Fibroblast of lung (primary cell): ENCODE measurements around the gene RPS14. TPM values are rescaled to one million over a fixed set of nuclear protein-coding genes. Genes with fewer than 3 reads are reported as not detected.

ENCODE experiments used
- DNase-seq, 2 donors: peaks; one replicate each; pipeline versions ENCODE4 v3.0.0 to v3.0.0-alpha.2; 2010; ENCODE audit warnings: low read depth in 2 of 2
- H2AFZ ChIP-seq: 2 replicates; pipeline ENCODE4 v1.5.1; 2012; ENCODE audit warnings: low read length, control low read depth, inconsistent platforms
- H3K27ac ChIP-seq: 2 replicates; pipeline ENCODE4 v1.5.1; 2011; ENCODE audit warnings: low read length, control low read depth; ENCODE audit not compliant: insufficient read depth
- H3K27me3 ChIP-seq: 2 replicates; pipeline ENCODE4 v1.5.1; 2011; ENCODE audit warnings: mild to moderate bottlenecking, low read length; ENCODE audit not compliant: control insufficient read depth, insufficient read depth
- H3K36me3 ChIP-seq: 2 replicates; pipeline ENCODE4 v1.5.1; 2011; ENCODE audit warnings: low read length; ENCODE audit not compliant: control insufficient read depth, insufficient read depth
- H3K4me1 ChIP-seq: 2 replicates; pipeline ENCODE4 v1.5.1; 2011; ENCODE audit warnings: low read length; ENCODE audit not compliant: control insufficient read depth, insufficient read depth; ENCODE audit errors: extremely low read depth
- H3K4me2 ChIP-seq: 2 replicates; pipeline ENCODE4 v1.5.1; 2011; ENCODE audit warnings: low read length, control low read depth; ENCODE audit not compliant: insufficient read depth; ENCODE audit errors: extremely low read depth
- H3K4me3 ChIP-seq, 4 experiments: fragments of 200-600 bp in 1 of 4; sonication (generic) in 1 of 4; replicated peaks in 1 of 4; 2 replicates each; pipeline ENCODE4 v1.5.1; 2011 to 2016; ENCODE audit warnings: low read length in 4 of 4, low read depth in 3 of 4, mild to moderate bottlenecking in 3 of 4, control low read depth in 2 of 4, inconsistent platforms in 1 of 4, mixed read lengths in 1 of 4; ENCODE audit not compliant: insufficient read depth in 1 of 4; ENCODE audit errors: control extremely low read depth in 1 of 4
- H3K79me2 ChIP-seq: 2 replicates; pipeline ENCODE4 v1.5.1; 2012; ENCODE audit warnings: mild to moderate bottlenecking, low read length, inconsistent platforms; ENCODE audit not compliant: control insufficient read depth, insufficient read depth
- H3K9ac ChIP-seq: 2 replicates; pipeline ENCODE4 v1.5.1; 2011; ENCODE audit warnings: mild to moderate bottlenecking, low read length, control low read depth; ENCODE audit not compliant: insufficient read depth
- H3K9me3 ChIP-seq: 2 replicates; pipeline ENCODE4 v1.5.1; 2012; ENCODE audit warnings: low read depth, low read length; ENCODE audit not compliant: control insufficient read depth, insufficient read depth
- H4K20me1 ChIP-seq: 2 replicates; pipeline ENCODE4 v1.5.1; 2011; ENCODE audit warnings: low read length; ENCODE audit not compliant: control insufficient read depth, insufficient read depth; ENCODE audit errors: extremely low read depth
- EZH2 ChIP-seq: IDR thresholded peaks from 2 replicates; pipeline ENCODE4 v1.5.1; 2012; ENCODE audit warnings: low read length, control low read depth, mild to moderate bottlenecking; ENCODE audit errors: missing control alignments
- polyA plus RNA-seq, 2 donors: library from polyadenylated mRNA; depleted of rRNA in 1 of 2; stranded (reverse) in 1 of 2; unstranded in 1 of 2; fragments of >200 nt; gene quantifications; 2 replicates each; pipeline ENCODE4 v1.2.1, GENCODE V29; 2011 to 2012; ENCODE audit warnings: missing spikeins in 1 of 2
- total RNA-seq: library from RNA; depleted of rRNA; stranded (reverse); fragments of >200 nt; gene quantifications from 2 replicates; pipeline ENCODE4 v1.2.1, GENCODE V29; 2014
- TF ChIP-seq, protein P1 (sequence below), 2 donors: IDR thresholded peaks in 1 of 2; conservative IDR thresholded peaks in 1 of 2; 1 replicate in 1 of 2; 2 replicates in 1 of 2; pipeline ENCODE4 v1.5.1; 2011 to 2012; ENCODE audit warnings: low read length in 2 of 2, control low read depth in 1 of 2, inconsistent platforms in 1 of 2, low read depth in 1 of 2, mild to moderate bottlenecking in 1 of 2

RPS14 gene
- total and polyA plus RNA-seq, 2 donors (not counting 1 experiment from before 2014, with no cell fraction given): 1,962 to 5,623 TPM

DNA sequence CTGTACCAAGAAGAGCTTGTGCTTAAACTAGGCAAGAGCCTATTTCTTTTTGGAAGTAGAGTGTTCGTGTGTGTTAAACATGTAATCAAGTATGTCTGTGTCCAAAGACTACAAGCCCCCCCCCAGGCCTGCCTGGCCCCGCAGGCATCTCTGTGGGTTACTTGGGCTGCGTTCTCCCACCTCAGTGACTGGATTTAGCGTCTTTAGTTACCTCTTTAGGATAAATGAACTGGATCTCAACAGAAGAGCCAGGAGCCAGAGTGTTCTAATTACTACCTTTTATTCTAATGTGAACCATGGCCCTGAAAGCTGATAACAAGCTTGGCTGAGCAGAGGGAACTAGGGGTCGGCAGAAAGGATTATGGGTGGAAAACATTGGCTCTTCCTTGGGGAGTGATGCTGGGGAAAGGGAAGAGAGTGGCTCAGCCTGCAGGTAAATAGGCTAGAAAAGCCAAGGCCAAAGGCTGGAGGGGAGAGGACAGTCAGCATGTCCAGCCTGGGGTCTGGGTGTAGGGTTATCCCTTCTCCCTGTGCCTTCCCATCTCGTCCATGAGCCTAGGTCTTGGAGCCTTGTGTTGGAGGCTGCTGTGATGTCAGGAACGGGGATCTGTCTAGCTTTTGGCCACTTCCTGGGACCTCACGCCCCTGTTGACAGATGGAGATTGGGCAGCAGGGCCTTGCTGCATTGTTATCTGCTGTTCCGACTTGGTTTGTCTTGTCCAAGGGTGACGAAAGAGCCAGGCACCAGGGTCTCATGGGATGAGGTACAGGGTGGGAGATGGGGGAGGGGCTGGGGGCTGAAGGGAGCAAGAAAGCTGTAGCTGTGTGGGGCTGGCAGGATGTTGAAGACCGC lies 47.9 kb downstream of the RPS14 start:
- no peak overlapping the region for H3K4me2 ChIP-seq
- H3K9me3 ChIP-seq: no peaks in the 10 kb centered on the region
- peaks cover 9% of the 10 kb centered on the region for H3K36me3 ChIP-seq
- no peaks in the 10 kb centered on the region for H3K27me3 ChIP-seq
- H4K20me1 ChIP-seq: no peaks in the 10 kb centered on the region
- no peak for DNase-seq
- H3K9ac ChIP-seq: no peak overlapping the region
- no peak overlapping the region for H2AFZ ChIP-seq
- H3K79me2 ChIP-seq: no peaks in the 10 kb centered on the region
- no peak overlapping the region for H3K27ac ChIP-seq
- TF ChIP-seq, protein P1, sequence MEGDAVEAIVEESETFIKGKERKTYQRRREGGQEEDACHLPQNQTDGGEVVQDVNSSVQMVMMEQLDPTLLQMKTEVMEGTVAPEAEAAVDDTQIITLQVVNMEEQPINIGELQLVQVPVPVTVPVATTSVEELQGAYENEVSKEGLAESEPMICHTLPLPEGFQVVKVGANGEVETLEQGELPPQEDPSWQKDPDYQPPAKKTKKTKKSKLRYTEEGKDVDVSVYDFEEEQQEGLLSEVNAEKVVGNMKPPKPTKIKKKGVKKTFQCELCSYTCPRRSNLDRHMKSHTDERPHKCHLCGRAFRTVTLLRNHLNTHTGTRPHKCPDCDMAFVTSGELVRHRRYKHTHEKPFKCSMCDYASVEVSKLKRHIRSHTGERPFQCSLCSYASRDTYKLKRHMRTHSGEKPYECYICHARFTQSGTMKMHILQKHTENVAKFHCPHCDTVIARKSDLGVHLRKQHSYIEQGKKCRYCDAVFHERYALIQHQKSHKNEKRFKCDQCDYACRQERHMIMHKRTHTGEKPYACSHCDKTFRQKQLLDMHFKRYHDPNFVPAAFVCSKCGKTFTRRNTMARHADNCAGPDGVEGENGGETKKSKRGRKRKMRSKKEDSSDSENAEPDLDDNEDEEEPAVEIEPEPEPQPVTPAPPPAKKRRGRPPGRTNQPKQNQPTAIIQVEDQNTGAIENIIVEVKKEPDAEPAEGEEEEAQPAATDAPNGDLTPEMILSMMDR (conservative IDR thresholded peaks at IDR 0.05 in 1 of 2, IDR thresholded peaks at IDR 0.05 in 1 of 2; ENCODE audit: low read depth in 1 of 2, low read length in 2 of 2): no peak
- TF ChIP-seq EZH2: no peak
- peaks cover 11% of the 10 kb centered on the region for H3K4me1 ChIP-seq
- no peak overlapping the region for H3K4me3 ChIP-seq

DNA sequence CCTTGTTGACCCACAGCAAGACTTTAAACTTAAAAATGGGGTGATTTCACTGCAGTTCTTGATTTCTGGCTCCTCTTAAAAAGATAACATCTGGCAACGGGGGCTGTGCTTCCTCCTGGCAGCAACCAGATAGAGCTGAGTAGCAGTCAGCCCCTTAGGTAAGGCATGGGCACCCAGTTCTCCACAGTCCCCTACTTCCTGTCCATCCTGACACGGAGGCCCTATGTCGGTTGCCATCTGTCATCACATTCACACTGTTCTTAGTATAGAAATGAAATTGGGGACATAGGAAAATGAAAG lies 48.5 kb downstream of the RPS14 start:
- Histone ChIP-seq H4K20me1 (no peaks in the 10 kb centered on the region), H3K36me3 (peaks cover 9% of the 10 kb centered on the region), H3K9ac (no peak overlapping the region), H3K9me3 (no peaks in the 10 kb centered on the region), H3K4me1 (peaks cover 11% of the 10 kb centered on the region), H3K4me3 (no peak overlapping the region), H3K79me2 (no peaks in the 10 kb centered on the region), H3K27ac (no peak overlapping the region), H3K4me2 (no peak overlapping the region), H2AFZ (no peak overlapping the region), H3K27me3 (no peaks in the 10 kb centered on the region)
- TF ChIP-seq EZH2: no peak
- TF ChIP-seq, protein P1 (conservative IDR thresholded peaks at IDR 0.05 in 1 of 2, IDR thresholded peaks at IDR 0.05 in 1 of 2; ENCODE audit: low read depth in 1 of 2, low read length in 2 of 2): no peak
- DNase-seq: no peak

DNA sequence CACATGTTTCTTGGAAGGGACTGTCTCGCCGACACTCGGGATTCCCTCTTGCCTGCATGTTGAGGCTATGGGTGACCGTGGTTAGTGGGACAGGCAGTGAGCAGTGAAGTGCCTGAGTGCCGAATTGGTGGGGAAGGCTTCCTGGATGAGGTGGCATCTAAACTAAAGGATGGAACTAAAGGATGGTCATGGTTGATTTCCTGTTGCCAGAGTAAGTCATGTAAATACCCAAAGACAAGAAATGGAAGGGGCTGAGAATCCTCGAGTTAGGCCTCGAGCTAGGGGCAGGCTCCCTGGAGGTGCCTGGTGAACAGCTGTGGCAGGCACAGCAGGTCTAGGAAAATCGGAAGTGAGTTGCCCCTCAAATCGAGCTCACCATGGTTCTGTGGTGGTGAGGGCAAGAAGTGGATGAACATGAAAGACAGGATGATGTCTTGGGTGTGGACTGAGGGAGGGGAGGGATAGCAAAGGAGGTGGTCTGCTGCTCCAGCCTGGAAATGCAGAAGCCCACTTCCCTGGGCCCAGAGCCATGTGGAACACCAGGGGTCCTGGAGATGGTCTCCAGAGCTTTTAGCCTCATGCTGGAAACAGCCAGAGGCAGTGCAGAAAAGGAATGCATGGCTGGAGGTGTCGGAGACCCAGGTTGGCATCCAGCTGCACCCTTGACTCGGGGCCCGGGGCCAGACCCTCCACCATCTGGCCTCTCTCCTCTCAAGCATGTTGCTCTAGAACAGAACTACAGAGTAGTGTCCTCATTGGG lies 49.0 kb downstream of the RPS14 start:
- Histone ChIP-seq H3K4me1 (peaks cover 11% of the 10 kb centered on the region), H3K9ac (no peak overlapping the region), H3K9me3 (no peaks in the 10 kb centered on the region), H3K4me2 (no peak overlapping the region), H3K4me3 (no peak overlapping the region), H3K27me3 (no peaks in the 10 kb centered on the region), H3K79me2 (no peaks in the 10 kb centered on the region), H3K27ac (no peak overlapping the region), H3K36me3 (peaks cover 13% of the 10 kb centered on the region), H2AFZ (no peak overlapping the region), H4K20me1 (no peaks in the 10 kb centered on the region)
- TF ChIP-seq EZH2: no peak
- no peak for DNase-seq
